Pulmonary artery endothelial cell (primary cell): ENCODE data around the gene NEURL2. TPM values are rescaled to one million over a fixed set of nuclear protein-coding genes. Genes with fewer than 3 reads are reported as not detected.

Experiments used
- DNase-seq: peaks from one replicate; pipeline ENCODE4 v3.0.0-alpha.2; 2011; ENCODE audit warnings: low read depth, low spot score
- total RNA-seq: library from RNA; depleted of rRNA; stranded (reverse); fragments of >200 nt; gene quantifications from 2 replicates; pipeline ENCODE4 v1.2.3, GENCODE V29; 2014

Gene NEURL2
- total RNA-seq, 1 donor from 2014 or later: 2.2 TPM

GRCh38 chr20:45848421-45848820, 42.6 kb downstream of the NEURL2 start:
- no peak for DNase-seq

- no peak for DNase-seq
These were observed 45.6 kb downstream of the NEURL2 start for GRCh38 chr20:45845452-45845851.

GRCh38 chr20:45843506-45843905, 47.5 kb downstream of the NEURL2 start:
- no peak for DNase-seq

GRCh38 chr20:45842169-45842812, 48.7 kb downstream of the NEURL2 start:
- no peak for DNase-seq

- DNase-seq: no peak
These were observed 49.4 kb downstream of the NEURL2 start for GRCh38 chr20:45841407-45842129.

- DNase-seq: no peak
These were observed 50.3 kb downstream of the NEURL2 start for GRCh38 chr20:45840700-45841198.

Other genes starting within 250 kb of the NEURL2 start
- gene WFDC11, start 221.0 kb downstream of the NEURL2 start, total RNA-seq: not detected in 2 replicates
- not detected in 2 replicates for gene WFDC13, start 189.2 kb downstream of the NEURL2 start, total RNA-seq
- not detected in 2 replicates for gene WFDC10B, start 186.2 kb downstream of the NEURL2 start, total RNA-seq
- gene SPINT4, start 168.9 kb downstream of the NEURL2 start, total RNA-seq: not detected in 2 replicates
- gene WFDC3, start 99.3 kb downstream of the NEURL2 start, total RNA-seq: not detected in 2 replicates
- gene DNTTIP1, start 99.3 kb downstream of the NEURL2 start, total RNA-seq: 18.2 and 26.1 TPM in 2 replicates
- 24.6 and 51.4 TPM in 2 replicates for gene UBE2C, start 78.6 kb downstream of the NEURL2 start, total RNA-seq
- not detected in 2 replicates for gene TNNC2, start 63.9 kb downstream of the NEURL2 start, total RNA-seq
- 20.8 and 22.7 TPM in 2 replicates for gene SNX21, start 57.4 kb downstream of the NEURL2 start, total RNA-seq
- 23.7 and 31.7 TPM in 2 replicates for gene ACOT8, start 33.8 kb downstream of the NEURL2 start, total RNA-seq
- gene ZSWIM3, start 33.6 kb downstream of the NEURL2 start, total RNA-seq: 5.4 and 8.2 TPM in 2 replicates
- gene ZSWIM1, start 10.0 kb downstream of the NEURL2 start, total RNA-seq: 4.2 and 5.2 TPM in 2 replicates
- 0.53 and 0.59 TPM in 2 replicates for gene SPATA25, start 3.6 kb downstream of the NEURL2 start, total RNA-seq
- 40.2 and 48.9 TPM in 2 replicates for gene CTSA, start 127 bp upstream of the NEURL2 start, total RNA-seq
- 14.9 and 19.7 TPM in 2 replicates for gene PLTP, start 20.9 kb upstream of the NEURL2 start, total RNA-seq
- gene PCIF1, start 43.5 kb upstream of the NEURL2 start, total RNA-seq: 8.8 and 9.3 TPM in 2 replicates
- 9.5 and 14.6 TPM in 2 replicates for gene ZNF335, start 81.0 kb upstream of the NEURL2 start, total RNA-seq
- 0.04 TPM in 1 of 2 replicates, not detected in the other for gene MMP9, start 117.7 kb upstream of the NEURL2 start, total RNA-seq
- 0.07 and 0.26 TPM in 2 replicates for gene SLC12A5, start 138.0 kb upstream of the NEURL2 start, total RNA-seq
- 10.6 and 15.9 TPM in 2 replicates for gene NCOA5, start 198.8 kb upstream of the NEURL2 start, total RNA-seq
- 9.1 and 12.7 TPM in 2 replicates for gene CD40, start 227.1 kb upstream of the NEURL2 start, total RNA-seq